ENCODE results near the gene ELOVL4. TPM values are rescaled to one million over a fixed set of nuclear protein-coding genes. Genes with fewer than 3 reads are reported as not detected.

Gene ELOVL4
- polyA plus RNA-seq, 1 donor from 2014 or later: 47.9 TPM

DNA sequence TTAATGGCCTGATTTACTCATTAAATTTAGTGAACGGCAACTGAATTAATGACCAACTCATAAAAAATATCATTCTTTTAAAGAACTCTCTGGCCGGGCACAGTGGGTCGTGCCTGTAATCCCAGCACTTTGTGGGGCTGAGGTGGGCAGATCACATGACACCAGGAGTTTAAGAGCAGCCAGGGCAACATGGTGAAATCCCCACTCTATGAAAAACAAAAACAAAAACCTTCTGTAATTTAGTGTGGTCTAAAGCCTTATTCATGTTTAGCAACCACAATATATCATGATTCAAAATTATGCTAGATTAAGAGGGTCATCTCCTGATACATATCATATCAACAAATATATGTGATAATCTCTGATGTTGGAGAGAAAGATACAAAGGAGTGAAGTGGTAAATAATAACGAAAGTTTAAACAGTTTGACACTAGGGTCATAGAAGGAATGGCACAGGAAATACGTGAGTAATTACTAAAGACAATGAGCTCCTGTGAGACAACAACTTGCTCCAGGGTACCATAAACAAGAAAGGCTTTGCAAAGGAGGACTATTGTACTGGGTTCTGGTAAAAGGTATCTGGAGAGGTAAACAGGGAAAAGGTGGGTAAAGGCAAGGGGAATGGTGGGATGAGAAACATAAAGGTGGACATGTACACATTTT is 5.7 kb downstream of the ELOVL4 start:
- no peaks in the 10 kb centered on the region for H3F3A ChIP-seq (ENCODE audit: insufficient read depth, low read length, poor library complexity, severe bottlenecking)
- H3K27ac ChIP-seq (ENCODE audit: low read length): no peak overlapping the region
- no peak overlapping the region for H2AFZ ChIP-seq (ENCODE audit: low read depth, low read length)
- TF ChIP-seq SMC3 (conservative IDR thresholded peaks at IDR 0.05; ENCODE audit: poor library complexity) (no peak), MXI1 (conservative IDR thresholded peaks at IDR 0.05; ENCODE audit: poor library complexity, severe bottlenecking) (no peak), EP300 (conservative IDR thresholded peaks at IDR 0.05; ENCODE audit: poor library complexity, severe bottlenecking) (no peak), EZH2 (IDR thresholded peaks at IDR 0.05; ENCODE audit: borderline replicate concordance, insufficient read depth, low read length, poor library complexity, severe bottlenecking) (no peak), TAF1 (IDR thresholded peaks at IDR 0.05; ENCODE audit: low read depth) (no peak), RAD21 (conservative IDR thresholded peaks at IDR 0.05) (no peak), POLR2AphosphoS5 (IDR thresholded peaks at IDR 0.05) (no peak)
- TF ChIP-seq, protein P1, sequence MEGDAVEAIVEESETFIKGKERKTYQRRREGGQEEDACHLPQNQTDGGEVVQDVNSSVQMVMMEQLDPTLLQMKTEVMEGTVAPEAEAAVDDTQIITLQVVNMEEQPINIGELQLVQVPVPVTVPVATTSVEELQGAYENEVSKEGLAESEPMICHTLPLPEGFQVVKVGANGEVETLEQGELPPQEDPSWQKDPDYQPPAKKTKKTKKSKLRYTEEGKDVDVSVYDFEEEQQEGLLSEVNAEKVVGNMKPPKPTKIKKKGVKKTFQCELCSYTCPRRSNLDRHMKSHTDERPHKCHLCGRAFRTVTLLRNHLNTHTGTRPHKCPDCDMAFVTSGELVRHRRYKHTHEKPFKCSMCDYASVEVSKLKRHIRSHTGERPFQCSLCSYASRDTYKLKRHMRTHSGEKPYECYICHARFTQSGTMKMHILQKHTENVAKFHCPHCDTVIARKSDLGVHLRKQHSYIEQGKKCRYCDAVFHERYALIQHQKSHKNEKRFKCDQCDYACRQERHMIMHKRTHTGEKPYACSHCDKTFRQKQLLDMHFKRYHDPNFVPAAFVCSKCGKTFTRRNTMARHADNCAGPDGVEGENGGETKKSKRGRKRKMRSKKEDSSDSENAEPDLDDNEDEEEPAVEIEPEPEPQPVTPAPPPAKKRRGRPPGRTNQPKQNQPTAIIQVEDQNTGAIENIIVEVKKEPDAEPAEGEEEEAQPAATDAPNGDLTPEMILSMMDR (IDR thresholded peaks at IDR 0.05; ENCODE audit: poor library complexity, severe bottlenecking): no peak
- TF ChIP-seq, protein P2, sequence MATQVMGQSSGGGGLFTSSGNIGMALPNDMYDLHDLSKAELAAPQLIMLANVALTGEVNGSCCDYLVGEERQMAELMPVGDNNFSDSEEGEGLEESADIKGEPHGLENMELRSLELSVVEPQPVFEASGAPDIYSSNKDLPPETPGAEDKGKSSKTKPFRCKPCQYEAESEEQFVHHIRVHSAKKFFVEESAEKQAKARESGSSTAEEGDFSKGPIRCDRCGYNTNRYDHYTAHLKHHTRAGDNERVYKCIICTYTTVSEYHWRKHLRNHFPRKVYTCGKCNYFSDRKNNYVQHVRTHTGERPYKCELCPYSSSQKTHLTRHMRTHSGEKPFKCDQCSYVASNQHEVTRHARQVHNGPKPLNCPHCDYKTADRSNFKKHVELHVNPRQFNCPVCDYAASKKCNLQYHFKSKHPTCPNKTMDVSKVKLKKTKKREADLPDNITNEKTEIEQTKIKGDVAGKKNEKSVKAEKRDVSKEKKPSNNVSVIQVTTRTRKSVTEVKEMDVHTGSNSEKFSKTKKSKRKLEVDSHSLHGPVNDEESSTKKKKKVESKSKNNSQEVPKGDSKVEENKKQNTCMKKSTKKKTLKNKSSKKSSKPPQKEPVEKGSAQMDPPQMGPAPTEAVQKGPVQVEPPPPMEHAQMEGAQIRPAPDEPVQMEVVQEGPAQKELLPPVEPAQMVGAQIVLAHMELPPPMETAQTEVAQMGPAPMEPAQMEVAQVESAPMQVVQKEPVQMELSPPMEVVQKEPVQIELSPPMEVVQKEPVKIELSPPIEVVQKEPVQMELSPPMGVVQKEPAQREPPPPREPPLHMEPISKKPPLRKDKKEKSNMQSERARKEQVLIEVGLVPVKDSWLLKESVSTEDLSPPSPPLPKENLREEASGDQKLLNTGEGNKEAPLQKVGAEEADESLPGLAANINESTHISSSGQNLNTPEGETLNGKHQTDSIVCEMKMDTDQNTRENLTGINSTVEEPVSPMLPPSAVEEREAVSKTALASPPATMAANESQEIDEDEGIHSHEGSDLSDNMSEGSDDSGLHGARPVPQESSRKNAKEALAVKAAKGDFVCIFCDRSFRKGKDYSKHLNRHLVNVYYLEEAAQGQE (IDR thresholded peaks at IDR 0.05; ENCODE audit: borderline replicate concordance): no peak
- H3K36me3 ChIP-seq (ENCODE audit: insufficient read depth, low read length): no peaks in the 10 kb centered on the region
- no peaks in the 10 kb centered on the region for H4K20me1 ChIP-seq (ENCODE audit: insufficient read depth)
- H3K4me2 ChIP-seq (ENCODE audit: low read length): no peak overlapping the region
- no peaks in the 10 kb centered on the region for H3K27me3 ChIP-seq (ENCODE audit: insufficient read depth, low read depth, low read length)
- peaks cover 63% of the 10 kb centered on the region for H3K79me2 ChIP-seq (replicated peaks; ENCODE audit: insufficient read depth, low read length)
- H3K9ac ChIP-seq (ENCODE audit: low read length): no peak overlapping the region
- H3K4me3 ChIP-seq (ENCODE audit: low read length): no peak overlapping the region
- H3K9me3 ChIP-seq (ENCODE audit: low read length): no peaks in the 10 kb centered on the region
- no peaks in the 10 kb centered on the region for H3K9me2 ChIP-seq (ENCODE audit: insufficient read depth, low read length)

DNA sequence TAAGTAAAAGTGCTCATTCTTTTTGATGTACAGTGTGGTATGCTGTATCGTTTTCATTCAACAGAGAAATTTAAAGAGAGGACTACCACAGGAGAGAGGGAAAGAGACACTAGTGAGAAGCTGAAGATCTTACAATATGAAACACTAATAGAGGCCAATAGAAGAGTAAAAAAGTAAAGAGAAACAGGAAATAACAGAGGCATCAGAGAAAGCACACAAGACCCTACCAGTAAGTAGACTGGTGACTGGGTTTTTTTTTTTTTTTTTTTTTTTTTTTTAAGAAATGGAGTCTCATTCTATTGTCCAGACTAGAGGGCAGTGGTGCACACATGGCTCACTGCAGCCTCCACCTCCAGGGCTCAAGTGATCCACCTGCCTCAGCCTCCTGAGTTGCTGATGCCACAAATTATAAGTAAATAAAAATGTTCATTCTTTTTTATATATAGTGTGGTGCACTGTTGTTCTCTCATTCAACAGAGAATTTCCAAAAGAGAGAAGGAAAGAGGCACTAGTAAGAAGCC is 18.8 kb downstream of the ELOVL4 start:
- H3K9ac ChIP-seq (ENCODE audit: low read length): no peak overlapping the region
- H3K36me3 ChIP-seq (ENCODE audit: insufficient read depth, low read length): no peaks in the 10 kb centered on the region
- no peak overlapping the region for H3K4me3 ChIP-seq (ENCODE audit: low read length)
- no peaks in the 10 kb centered on the region for H4K20me1 ChIP-seq (ENCODE audit: insufficient read depth)
- H3K79me2 ChIP-seq (replicated peaks; ENCODE audit: insufficient read depth, low read length): peaks cover 4% of the 10 kb centered on the region
- no peak overlapping the region for H3K4me2 ChIP-seq (ENCODE audit: low read length)
- H3F3A ChIP-seq (ENCODE audit: insufficient read depth, low read length, poor library complexity, severe bottlenecking): no peaks in the 10 kb centered on the region
- no peaks in the 10 kb centered on the region for H3K9me3 ChIP-seq (ENCODE audit: low read length)
- H3K9me2 ChIP-seq (ENCODE audit: insufficient read depth, low read length): no peaks in the 10 kb centered on the region
- H3K27ac ChIP-seq (ENCODE audit: low read length): no peak overlapping the region
- TF ChIP-seq POLR2AphosphoS5 (IDR thresholded peaks at IDR 0.05) (no peak), MXI1 (conservative IDR thresholded peaks at IDR 0.05; ENCODE audit: poor library complexity, severe bottlenecking) (no peak), TAF1 (IDR thresholded peaks at IDR 0.05; ENCODE audit: low read depth) (no peak), EZH2 (IDR thresholded peaks at IDR 0.05; ENCODE audit: borderline replicate concordance, insufficient read depth, low read length, poor library complexity, severe bottlenecking) (no peak), EP300 (conservative IDR thresholded peaks at IDR 0.05; ENCODE audit: poor library complexity, severe bottlenecking) (no peak), SMC3 (conservative IDR thresholded peaks at IDR 0.05; ENCODE audit: poor library complexity) (no peak), RAD21 (conservative IDR thresholded peaks at IDR 0.05) (no peak)
- TF ChIP-seq, protein P2 (IDR thresholded peaks at IDR 0.05; ENCODE audit: borderline replicate concordance): no peak
- TF ChIP-seq, protein P1 (IDR thresholded peaks at IDR 0.05; ENCODE audit: poor library complexity, severe bottlenecking): no peak
- H2AFZ ChIP-seq (ENCODE audit: low read depth, low read length): no peak overlapping the region
- H3K27me3 ChIP-seq (ENCODE audit: insufficient read depth, low read depth, low read length): no peaks in the 10 kb centered on the region
